Coronary artery (tissue), 2 donors: ENCODE data around the gene HECTD3.

Experiments
- DNase-seq: peaks from one replicate; pipeline ENCODE4 v3.0.0-alpha.2; 2017; ENCODE audit warnings: low spot score
- H3K27ac ChIP-seq, 2 donors: fragments of 200-600 bp; sonication (generic); one replicate each; pipeline ENCODE4 v1.5.1; 2016 to 2019
- H3K4me3 ChIP-seq: fragments of 200-600 bp; sonication (generic); 2 replicates; pipeline ENCODE4 v1.5.1; 2016; ENCODE audit warnings: mild to moderate bottlenecking, moderate library complexity
- CTCF ChIP-seq: fragments of 200-600 bp; sonication (generic); IDR thresholded peaks from one replicate; pipeline ENCODE4 v1.5.1; 2019; ENCODE audit warnings: antibody characterized with exemption

The HECTD3 gene

DNA sequence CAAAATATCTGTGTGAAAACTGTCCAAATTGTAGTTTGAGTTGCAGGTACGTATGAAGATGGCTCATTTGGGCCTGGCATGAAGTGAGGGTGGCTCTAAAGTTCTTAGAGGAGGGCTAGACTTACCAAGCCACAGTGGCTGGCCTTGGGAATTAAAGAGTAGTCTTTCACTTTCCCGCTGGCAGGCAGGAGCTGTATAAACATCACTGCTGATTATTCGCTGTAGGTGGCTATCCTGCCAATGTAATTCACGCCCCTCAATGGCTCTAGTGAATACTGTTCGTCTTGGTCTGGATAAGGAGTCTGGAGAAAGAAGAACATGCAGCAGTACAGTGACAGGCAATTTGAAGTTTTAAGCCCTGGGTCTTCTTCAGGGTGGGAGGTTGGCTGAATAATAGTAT is 32.0 kb upstream of the HECTD3 start:
- TF ChIP-seq CTCF: no peak
- no peak overlapping the region for H3K4me3 ChIP-seq
- H3K27ac ChIP-seq: no peak overlapping the region
- no peak for DNase-seq

- TF ChIP-seq CTCF: no peak
- DNase-seq: no peak
- Histone ChIP-seq H3K4me3 (no peak overlapping the region), H3K27ac (no peak overlapping the region)
Measured at GRCh38 chr1:45040297-45040696, 29.2 kb upstream of the HECTD3 start.

DNA sequence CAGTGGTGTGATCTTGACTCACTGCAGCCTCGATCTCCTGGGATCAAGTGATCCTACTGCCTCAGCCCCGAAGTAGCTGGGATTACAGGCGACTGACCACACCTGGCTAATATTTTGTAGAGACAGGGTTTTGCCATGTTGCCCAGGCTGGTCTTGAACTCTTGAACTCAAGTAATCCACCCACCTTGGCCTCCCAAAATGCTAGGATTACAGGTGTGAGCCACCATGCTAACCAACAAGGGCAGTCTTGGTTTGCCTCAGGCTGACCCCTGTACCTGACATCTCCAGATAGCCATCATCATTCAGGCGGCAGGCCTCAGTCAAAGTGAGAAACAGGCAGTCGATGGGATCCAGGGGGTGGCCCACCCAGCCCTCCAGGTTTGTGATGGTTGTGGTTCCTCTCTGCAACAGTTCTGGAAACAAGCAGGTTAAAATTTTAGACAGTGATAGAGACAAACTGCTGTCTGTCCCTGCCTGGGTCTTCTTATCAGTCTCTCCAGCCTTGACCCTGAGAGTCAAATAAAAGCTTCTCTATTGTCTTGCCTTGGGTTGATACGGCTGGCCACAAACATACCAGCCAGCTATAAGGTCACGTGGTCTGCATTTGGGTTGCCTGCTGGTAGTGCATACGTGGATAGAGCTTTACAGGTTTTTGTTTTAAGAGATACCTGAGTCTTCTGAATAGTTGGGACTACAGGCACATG is 27.7 kb upstream of the HECTD3 start:
- DNase-seq: no peak
- Histone ChIP-seq H3K4me3 (no peak overlapping the region), H3K27ac (no peak overlapping the region)
- no peak for TF ChIP-seq CTCF

DNA sequence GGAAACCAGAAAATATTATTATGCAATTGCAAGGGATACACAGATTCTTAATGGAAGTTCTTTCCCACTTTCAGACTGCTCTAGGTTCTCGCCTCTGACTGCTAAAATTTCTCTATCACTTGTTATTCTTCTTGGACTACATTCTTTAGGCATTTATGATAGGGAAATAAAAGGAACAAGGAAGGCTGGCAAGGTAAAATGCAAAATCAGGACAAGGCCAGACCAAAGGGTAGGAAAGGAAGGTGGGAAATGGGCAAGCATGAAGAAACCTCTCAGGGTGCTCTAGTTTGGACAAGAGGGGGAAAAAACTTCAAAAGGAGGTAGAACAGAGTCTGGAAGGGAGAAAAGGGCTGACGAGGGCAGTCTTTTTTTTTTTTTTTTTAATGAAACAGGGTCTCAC is 27.1 kb upstream of the HECTD3 start:
- Histone ChIP-seq H3K4me3 (no peak overlapping the region), H3K27ac (no peak overlapping the region)
- no peak for TF ChIP-seq CTCF
- DNase-seq: no peak

- DNase-seq: no peak
Measured at GRCh38 chr1:45037456-45037855, 26.3 kb upstream of the HECTD3 start.

GRCh38 chr1:45035631-45036301 is 24.6 kb upstream of the HECTD3 start:
- no peak overlapping the region for H3K27ac ChIP-seq
- no peak overlapping the region for H3K4me3 ChIP-seq
- no peak for DNase-seq
- no peak for TF ChIP-seq CTCF

More at GRCh38 chr1:45037456-45037855, 26.3 kb upstream of the HECTD3 start:
- H3K27ac ChIP-seq: no peak overlapping the region
- no peak for TF ChIP-seq CTCF
- H3K4me3 ChIP-seq: no peak overlapping the region

- TF ChIP-seq CTCF: no peak
- H3K27ac ChIP-seq: no peak overlapping the region
- no peak overlapping the region for H3K4me3 ChIP-seq
- DNase-seq: no peak
Measured at GRCh38 chr1:45033356-45033755, 22.2 kb upstream of the HECTD3 start.
